ENCODE results near the gene C11orf65.

Gene C11orf65

DNA sequence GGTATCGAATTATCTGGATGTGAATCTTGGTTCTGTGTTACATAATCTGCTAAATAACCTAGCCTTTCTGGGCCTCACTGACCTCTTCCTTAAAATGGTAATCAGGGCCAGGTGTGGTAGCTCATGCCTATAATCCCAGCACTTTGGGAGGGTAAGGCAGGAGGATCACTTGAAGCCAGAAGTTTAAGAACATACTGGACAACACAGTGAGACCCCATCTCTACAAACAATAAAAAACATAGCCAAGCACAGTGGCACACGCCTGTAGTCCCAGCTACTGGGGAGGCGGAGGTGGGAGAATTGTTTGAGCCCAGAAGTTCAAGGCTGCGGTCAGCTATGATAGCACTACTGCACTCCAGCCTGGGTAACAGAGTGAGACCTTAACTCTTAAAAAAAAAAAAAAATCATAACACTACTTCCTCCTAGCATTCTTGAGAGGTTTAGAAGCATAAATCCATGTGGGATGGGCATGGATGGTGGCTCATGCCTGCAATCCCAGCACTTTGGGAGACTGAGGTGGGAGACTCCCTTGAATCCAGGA, 72.5 kb downstream of the C11orf65 start:
- no peak for TF ChIP-seq POLR2AphosphoS5 (IDR thresholded peaks at IDR 0.05; ENCODE audit: low read depth, low read length)
- TF ChIP-seq FOXP2 (optimal IDR thresholded peaks at IDR 0.05; ENCODE audit: borderline replicate concordance, extremely low read depth, extremely low read length, insufficient read depth) = no peak
- no peak for TF ChIP-seq SIN3A (IDR thresholded peaks at IDR 0.05; ENCODE audit: borderline replicate concordance, insufficient read depth, low read length)
- no peak for TF ChIP-seq TAF1 (IDR thresholded peaks at IDR 0.05; ENCODE audit: borderline replicate concordance, insufficient read depth, low read length)
- no peak for TF ChIP-seq REST (IDR thresholded peaks at IDR 0.05; ENCODE audit: insufficient read depth in 1 of 2, low read depth in 2 of 2, low read length in 2 of 2)

DNA sequence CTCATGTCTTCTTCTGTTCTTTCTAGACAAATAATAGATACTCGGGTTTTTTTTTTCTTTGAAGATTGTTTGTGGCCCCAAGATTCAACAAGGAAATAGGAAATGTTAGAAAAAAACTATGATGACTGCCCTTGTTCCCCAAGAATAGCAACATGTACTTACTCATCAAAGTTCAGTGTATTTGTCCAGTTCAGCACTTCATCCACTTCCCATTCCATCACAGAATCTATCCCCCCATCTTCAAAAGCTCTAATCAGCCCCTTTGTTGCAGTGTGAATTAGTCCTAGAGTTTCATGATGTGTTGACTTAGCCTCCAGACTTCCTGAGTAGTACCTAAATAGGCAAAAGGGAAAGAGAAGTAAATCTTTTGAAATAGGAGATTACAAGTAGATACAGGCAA, 74.3 kb downstream of the C11orf65 start:
- TF ChIP-seq SIN3A (IDR thresholded peaks at IDR 0.05; ENCODE audit: borderline replicate concordance, insufficient read depth, low read length) (no peak), POLR2AphosphoS5 (IDR thresholded peaks at IDR 0.05; ENCODE audit: low read depth, low read length) (no peak), TAF1 (IDR thresholded peaks at IDR 0.05; ENCODE audit: borderline replicate concordance, insufficient read depth, low read length) (no peak), FOXP2 (optimal IDR thresholded peaks at IDR 0.05; ENCODE audit: borderline replicate concordance, extremely low read depth, extremely low read length, insufficient read depth) (no peak), REST (IDR thresholded peaks at IDR 0.05; ENCODE audit: insufficient read depth in 1 of 2, low read depth in 2 of 2, low read length in 2 of 2) (no peak)

- TF ChIP-seq POLR2AphosphoS5 (IDR thresholded peaks at IDR 0.05; ENCODE audit: low read depth, low read length) = no peak
- no peak for TF ChIP-seq SIN3A (IDR thresholded peaks at IDR 0.05; ENCODE audit: borderline replicate concordance, insufficient read depth, low read length)
- no peak for TF ChIP-seq TAF1 (IDR thresholded peaks at IDR 0.05; ENCODE audit: borderline replicate concordance, insufficient read depth, low read length)
- TF ChIP-seq FOXP2 (optimal IDR thresholded peaks at IDR 0.05; ENCODE audit: borderline replicate concordance, extremely low read depth, extremely low read length, insufficient read depth) = no peak
- no peak for TF ChIP-seq REST (IDR thresholded peaks at IDR 0.05; ENCODE audit: insufficient read depth in 1 of 2, low read depth in 2 of 2, low read length in 2 of 2)
Measured at GRCh38 chr11:108392353-108392752, 75.0 kb downstream of the C11orf65 start.

GRCh38 chr11:108388576-108388975, 78.8 kb downstream of the C11orf65 start:
- TF ChIP-seq REST (IDR thresholded peaks at IDR 0.05; ENCODE audit: insufficient read depth in 1 of 2, low read depth in 2 of 2, low read length in 2 of 2) (no peak), SIN3A (IDR thresholded peaks at IDR 0.05; ENCODE audit: borderline replicate concordance, insufficient read depth, low read length) (no peak), FOXP2 (optimal IDR thresholded peaks at IDR 0.05; ENCODE audit: borderline replicate concordance, extremely low read depth, extremely low read length, insufficient read depth) (no peak), POLR2AphosphoS5 (IDR thresholded peaks at IDR 0.05; ENCODE audit: low read depth, low read length) (no peak), TAF1 (IDR thresholded peaks at IDR 0.05; ENCODE audit: borderline replicate concordance, insufficient read depth, low read length) (no peak)

GRCh38 chr11:108370990-108371389, 96.3 kb downstream of the C11orf65 start:
- TF ChIP-seq POLR2AphosphoS5 (IDR thresholded peaks at IDR 0.05; ENCODE audit: low read depth, low read length) = no peak
- TF ChIP-seq TAF1 (IDR thresholded peaks at IDR 0.05; ENCODE audit: borderline replicate concordance, insufficient read depth, low read length) = no peak
- no peak for TF ChIP-seq REST (IDR thresholded peaks at IDR 0.05; ENCODE audit: insufficient read depth in 1 of 2, low read depth in 2 of 2, low read length in 2 of 2)
- TF ChIP-seq SIN3A (IDR thresholded peaks at IDR 0.05; ENCODE audit: borderline replicate concordance, insufficient read depth, low read length) = no peak
- TF ChIP-seq FOXP2 (optimal IDR thresholded peaks at IDR 0.05; ENCODE audit: borderline replicate concordance, extremely low read depth, extremely low read length, insufficient read depth) = no peak

Measured in PFSK-1 (cell line).